Panc1 (cell line): Measurements from ENCODE around the gene ERGIC1.

Experiments
- POLR2AphosphoS5 ChIP-seq: IDR thresholded peaks from 2 replicates; pipeline ENCODE4 v1.6.1; 2012; ENCODE audit warnings: mild to moderate bottlenecking, low read depth, low read length, moderate library complexity
- SIN3A ChIP-seq: IDR thresholded peaks from 2 replicates; pipeline ENCODE4 v1.6.1; 2012; ENCODE audit warnings: low read depth, mild to moderate bottlenecking, low read length, moderate library complexity, borderline replicate concordance; ENCODE audit not compliant: insufficient read depth
- TCF7L2 ChIP-seq: IDR thresholded peaks from 2 replicates; pipeline ENCODE4 v1.6.1; 2011; ENCODE audit warnings: mild to moderate bottlenecking, low read depth, low read length, inconsistent platforms
- TF ChIP-seq, protein P1 (sequence below): fragments of 450-650 bp; IDR thresholded peaks from 2 replicates; pipeline ENCODE4 v1.5.1; 2017; ENCODE audit warnings: mild to moderate bottlenecking
- TF ChIP-seq, protein P2 (sequence below), 2 experiments: IDR thresholded peaks; 2 replicates each; pipeline ENCODE4 v1.6.1; 2011 to 2012; ENCODE audit warnings: low read depth in 2 of 2, control low read depth in 1 of 2, low read length in 1 of 2, mild to moderate bottlenecking in 1 of 2, moderate library complexity in 1 of 2; ENCODE audit not compliant: insufficient read depth in 1 of 2

DNA sequence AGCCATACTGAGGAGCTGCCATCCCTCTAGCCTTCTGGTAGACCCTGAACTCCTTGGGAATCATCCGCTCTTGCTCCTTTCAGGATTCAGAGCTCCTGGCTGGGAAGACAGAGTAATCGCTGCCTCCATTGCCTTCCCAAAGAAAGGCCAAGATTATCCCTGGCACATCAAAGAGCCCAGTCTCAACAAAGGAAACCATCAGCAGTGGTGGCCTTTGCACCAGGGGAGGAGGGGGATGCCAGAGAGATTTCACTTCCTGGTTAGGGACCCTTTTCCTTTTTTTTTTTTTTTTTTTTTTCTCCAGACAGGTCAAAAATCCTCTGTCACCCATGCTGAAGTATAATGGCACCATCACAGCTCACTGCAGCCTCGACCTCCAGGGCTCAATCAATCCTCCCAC, 16.0 kb upstream of the ERGIC1 start:
- TF ChIP-seq, protein P1, sequence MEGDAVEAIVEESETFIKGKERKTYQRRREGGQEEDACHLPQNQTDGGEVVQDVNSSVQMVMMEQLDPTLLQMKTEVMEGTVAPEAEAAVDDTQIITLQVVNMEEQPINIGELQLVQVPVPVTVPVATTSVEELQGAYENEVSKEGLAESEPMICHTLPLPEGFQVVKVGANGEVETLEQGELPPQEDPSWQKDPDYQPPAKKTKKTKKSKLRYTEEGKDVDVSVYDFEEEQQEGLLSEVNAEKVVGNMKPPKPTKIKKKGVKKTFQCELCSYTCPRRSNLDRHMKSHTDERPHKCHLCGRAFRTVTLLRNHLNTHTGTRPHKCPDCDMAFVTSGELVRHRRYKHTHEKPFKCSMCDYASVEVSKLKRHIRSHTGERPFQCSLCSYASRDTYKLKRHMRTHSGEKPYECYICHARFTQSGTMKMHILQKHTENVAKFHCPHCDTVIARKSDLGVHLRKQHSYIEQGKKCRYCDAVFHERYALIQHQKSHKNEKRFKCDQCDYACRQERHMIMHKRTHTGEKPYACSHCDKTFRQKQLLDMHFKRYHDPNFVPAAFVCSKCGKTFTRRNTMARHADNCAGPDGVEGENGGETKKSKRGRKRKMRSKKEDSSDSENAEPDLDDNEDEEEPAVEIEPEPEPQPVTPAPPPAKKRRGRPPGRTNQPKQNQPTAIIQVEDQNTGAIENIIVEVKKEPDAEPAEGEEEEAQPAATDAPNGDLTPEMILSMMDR = no peak
- TF ChIP-seq POLR2AphosphoS5 = no peak
- TF ChIP-seq, protein P2, sequence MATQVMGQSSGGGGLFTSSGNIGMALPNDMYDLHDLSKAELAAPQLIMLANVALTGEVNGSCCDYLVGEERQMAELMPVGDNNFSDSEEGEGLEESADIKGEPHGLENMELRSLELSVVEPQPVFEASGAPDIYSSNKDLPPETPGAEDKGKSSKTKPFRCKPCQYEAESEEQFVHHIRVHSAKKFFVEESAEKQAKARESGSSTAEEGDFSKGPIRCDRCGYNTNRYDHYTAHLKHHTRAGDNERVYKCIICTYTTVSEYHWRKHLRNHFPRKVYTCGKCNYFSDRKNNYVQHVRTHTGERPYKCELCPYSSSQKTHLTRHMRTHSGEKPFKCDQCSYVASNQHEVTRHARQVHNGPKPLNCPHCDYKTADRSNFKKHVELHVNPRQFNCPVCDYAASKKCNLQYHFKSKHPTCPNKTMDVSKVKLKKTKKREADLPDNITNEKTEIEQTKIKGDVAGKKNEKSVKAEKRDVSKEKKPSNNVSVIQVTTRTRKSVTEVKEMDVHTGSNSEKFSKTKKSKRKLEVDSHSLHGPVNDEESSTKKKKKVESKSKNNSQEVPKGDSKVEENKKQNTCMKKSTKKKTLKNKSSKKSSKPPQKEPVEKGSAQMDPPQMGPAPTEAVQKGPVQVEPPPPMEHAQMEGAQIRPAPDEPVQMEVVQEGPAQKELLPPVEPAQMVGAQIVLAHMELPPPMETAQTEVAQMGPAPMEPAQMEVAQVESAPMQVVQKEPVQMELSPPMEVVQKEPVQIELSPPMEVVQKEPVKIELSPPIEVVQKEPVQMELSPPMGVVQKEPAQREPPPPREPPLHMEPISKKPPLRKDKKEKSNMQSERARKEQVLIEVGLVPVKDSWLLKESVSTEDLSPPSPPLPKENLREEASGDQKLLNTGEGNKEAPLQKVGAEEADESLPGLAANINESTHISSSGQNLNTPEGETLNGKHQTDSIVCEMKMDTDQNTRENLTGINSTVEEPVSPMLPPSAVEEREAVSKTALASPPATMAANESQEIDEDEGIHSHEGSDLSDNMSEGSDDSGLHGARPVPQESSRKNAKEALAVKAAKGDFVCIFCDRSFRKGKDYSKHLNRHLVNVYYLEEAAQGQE (IDR thresholded peaks at IDR 0.05; ENCODE audit: insufficient read depth in 1 of 2, low read depth in 2 of 2, low read length in 1 of 2) = no peak
- no peak for TF ChIP-seq TCF7L2
- no peak for TF ChIP-seq SIN3A
